Keratinocyte (primary cell): ENCODE measurements around the gene UNC13B. TPM values are rescaled to one million over a fixed set of nuclear protein-coding genes. Genes with fewer than 3 reads are reported as not detected.
A peak's percentile ranks its signal among the peaks of the same experiment; 100 is the strongest.

Experiments
- DNase-seq: peaks from one replicate; pipeline ENCODE4 v3.0.0-alpha.2; 2011; ENCODE audit warnings: low read depth, missing footprints, low spot score
- FAIRE-seq: peaks from 2 replicates; lab custom pipeline; 2011; peaks lifted over from hg19 to GRCh38; lab: Jason Lieb, UNC
- H2AFZ ChIP-seq: 2 replicates; pipeline ENCODE4 v1.6.0; 2012; ENCODE audit warnings: low read length, control low read depth, inconsistent platforms; ENCODE audit not compliant: control insufficient read depth
- H3K27ac ChIP-seq: 2 replicates; pipeline ENCODE4 v1.5.1; 2011; ENCODE audit warnings: low read length; ENCODE audit not compliant: control insufficient read depth, insufficient read depth
- H3K27me3 ChIP-seq: 3 replicates; pipeline ENCODE4 v1.6.0; 2011; ENCODE audit warnings: low read length; ENCODE audit not compliant: control insufficient read depth, insufficient read depth; ENCODE audit errors: extremely low read depth
- H3K36me3 ChIP-seq, 2 experiments: 2 replicates in 1 of 2; 3 replicates in 1 of 2; pipeline ENCODE4 v1.5.1; 2011; ENCODE audit warnings: low read length in 2 of 2, mild to moderate bottlenecking in 1 of 2; ENCODE audit not compliant: control insufficient read depth in 2 of 2, insufficient read depth in 2 of 2; ENCODE audit errors: extremely low read depth in 1 of 2
- H3K4me1 ChIP-seq: 3 replicates; pipeline ENCODE4 v1.5.1; 2011; ENCODE audit warnings: low read length; ENCODE audit not compliant: control insufficient read depth, insufficient read depth; ENCODE audit errors: extremely low read depth
- H3K4me2 ChIP-seq: 3 replicates; pipeline ENCODE4 v1.6.0; 2011; ENCODE audit warnings: low read depth, low read length; ENCODE audit not compliant: control insufficient read depth, insufficient read depth; ENCODE audit errors: extremely low read depth
- H3K4me3 ChIP-seq, 3 experiments: fragments of 200-600 bp in 1 of 3; sonication (generic) in 1 of 3; 2 replicates in 2 of 3; 3 replicates in 1 of 3; pipeline ENCODE4 v1.5.1; 2011 to 2016; ENCODE audit warnings: low read length in 3 of 3, mild to moderate bottlenecking in 3 of 3, control low read depth in 2 of 3, inconsistent platforms in 1 of 3, low read depth in 1 of 3, mixed read lengths in 1 of 3, mixed run types in 1 of 3, moderate library complexity in 1 of 3; ENCODE audit not compliant: control insufficient read depth in 2 of 3, insufficient read depth in 2 of 3; ENCODE audit errors: extremely low read depth in 1 of 3
- H3K79me2 ChIP-seq: 2 replicates; pipeline ENCODE4 v1.6.0; 2012; ENCODE audit warnings: low read length; ENCODE audit not compliant: control insufficient read depth, insufficient read depth
- H3K9ac ChIP-seq: 3 replicates; pipeline ENCODE4 v1.6.0; 2011; ENCODE audit warnings: low read length; ENCODE audit not compliant: control insufficient read depth, insufficient read depth; ENCODE audit errors: extremely low read depth
- H3K9me1 ChIP-seq: 3 replicates; pipeline ENCODE4 v1.6.0; 2011; ENCODE audit warnings: low read length; ENCODE audit not compliant: control insufficient read depth, insufficient read depth; ENCODE audit errors: extremely low read depth
- H3K9me3 ChIP-seq: 2 replicates; pipeline ENCODE4 v1.5.1; 2012; ENCODE audit warnings: low read depth, low read length; ENCODE audit not compliant: control insufficient read depth
- H4K20me1 ChIP-seq: 3 replicates; pipeline ENCODE4 v1.6.0; 2011; ENCODE audit warnings: low read length; ENCODE audit not compliant: control insufficient read depth, insufficient read depth; ENCODE audit errors: extremely low read depth
- EZH2 ChIP-seq: IDR thresholded peaks from one replicate; pipeline ENCODE4 v1.6.1; 2012; ENCODE audit warnings: inconsistent platforms, mild to moderate bottlenecking, low read length, moderate library complexity
- dilution Hi-C: fragments of 300-500 bp; cut with MboI; formaldehyde crosslinking; loops from one replicate; pipeline ENCODE4 v1.7.0; 2020; ENCODE audit warnings: low sequenced_read_pairs; ENCODE audit not compliant: extremely low pct_ligation_motif_present
- polyA plus RNA-seq, 5 experiments: library from polyadenylated mRNA; depleted of rRNA in 3 of 5; stranded (reverse) in 3 of 5; stranded (forward) in 1 of 5; unstranded in 1 of 5; fragments of >200 nt; gene quantifications; 1 replicate in 1 of 5; 2 replicates in 3 of 5; 3 replicates in 1 of 5; pipeline versions ENCODE4 v1.2.1 to v1.2.3, GENCODE V29; 2011 to 2012; ENCODE audit warnings: missing spikeins in 2 of 5, low read depth in 1 of 5, low replicate concordance in 1 of 5
- TF ChIP-seq, protein P1 (sequence below), 3 experiments: IDR thresholded peaks in 1 of 3; conservative IDR thresholded peaks in 1 of 3; optimal IDR thresholded peaks in 1 of 3; 2 replicates in 2 of 3; 3 replicates in 1 of 3; pipeline versions ENCODE3 to v1.5.1; 2011; ENCODE audit warnings: low read length in 3 of 3, mild to moderate bottlenecking in 3 of 3, moderate library complexity in 2 of 3, control low read depth in 1 of 3, inconsistent platforms in 1 of 3; ENCODE audit not compliant: insufficient read depth in 2 of 3; ENCODE audit errors: extremely low read depth in 1 of 3

UNC13B gene
- polyA plus RNA-seq, 1 donor (not counting 4 experiments of a cell fraction or from before 2014, with no cell fraction given), result 9.3 TPM

DNA sequence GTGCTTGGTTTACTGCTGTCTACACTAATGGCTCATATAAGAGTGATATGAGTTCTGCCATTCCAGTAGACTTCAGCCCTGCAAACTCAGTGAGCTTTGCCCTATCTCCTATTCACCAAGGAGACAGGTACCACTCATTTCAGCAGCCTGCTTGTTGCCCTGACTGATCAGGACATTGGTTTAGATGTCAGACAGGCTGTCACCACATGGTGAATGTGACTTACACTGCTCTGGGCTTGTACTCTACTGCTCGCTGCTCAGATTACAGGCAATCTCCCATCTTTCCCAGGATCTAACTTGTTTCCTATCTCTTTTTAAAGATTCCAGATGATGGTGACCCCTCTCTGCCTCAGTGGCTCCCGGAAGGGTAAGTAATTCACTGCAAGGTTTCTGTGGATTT is 204.8 kb downstream of the UNC13B start:
- TF ChIP-seq, protein P1, sequence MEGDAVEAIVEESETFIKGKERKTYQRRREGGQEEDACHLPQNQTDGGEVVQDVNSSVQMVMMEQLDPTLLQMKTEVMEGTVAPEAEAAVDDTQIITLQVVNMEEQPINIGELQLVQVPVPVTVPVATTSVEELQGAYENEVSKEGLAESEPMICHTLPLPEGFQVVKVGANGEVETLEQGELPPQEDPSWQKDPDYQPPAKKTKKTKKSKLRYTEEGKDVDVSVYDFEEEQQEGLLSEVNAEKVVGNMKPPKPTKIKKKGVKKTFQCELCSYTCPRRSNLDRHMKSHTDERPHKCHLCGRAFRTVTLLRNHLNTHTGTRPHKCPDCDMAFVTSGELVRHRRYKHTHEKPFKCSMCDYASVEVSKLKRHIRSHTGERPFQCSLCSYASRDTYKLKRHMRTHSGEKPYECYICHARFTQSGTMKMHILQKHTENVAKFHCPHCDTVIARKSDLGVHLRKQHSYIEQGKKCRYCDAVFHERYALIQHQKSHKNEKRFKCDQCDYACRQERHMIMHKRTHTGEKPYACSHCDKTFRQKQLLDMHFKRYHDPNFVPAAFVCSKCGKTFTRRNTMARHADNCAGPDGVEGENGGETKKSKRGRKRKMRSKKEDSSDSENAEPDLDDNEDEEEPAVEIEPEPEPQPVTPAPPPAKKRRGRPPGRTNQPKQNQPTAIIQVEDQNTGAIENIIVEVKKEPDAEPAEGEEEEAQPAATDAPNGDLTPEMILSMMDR (optimal IDR thresholded peaks at IDR 0.05 in 1 of 3, IDR thresholded peaks at IDR 0.05 in 1 of 3, conservative IDR thresholded peaks at IDR 0.05 in 1 of 3; ENCODE audit: extremely low read depth in 1 of 3, insufficient read depth in 2 of 3, low read length in 3 of 3), result no peak
- no peak for TF ChIP-seq EZH2
- no peaks in the 10 kb centered on the region for H3K27me3 ChIP-seq
- no peak overlapping the region for H3K27ac ChIP-seq
- FAIRE-seq, result no peak
- H3K4me3 ChIP-seq, result no peak overlapping the region
- no peaks in the 10 kb centered on the region for H3K9me3 ChIP-seq
- dilution Hi-C loops, result no loop called here
- no peaks in the 10 kb centered on the region for H3K79me2 ChIP-seq
- H3K9ac ChIP-seq, result no peak overlapping the region
- no peaks in the 10 kb centered on the region for H3K36me3 ChIP-seq
- no peak overlapping the region for H2AFZ ChIP-seq
- DNase-seq, result no peak
- H4K20me1 ChIP-seq, result no peaks in the 10 kb centered on the region
- H3K4me2 ChIP-seq, result no peak overlapping the region
- H3K9me1 ChIP-seq, result no peaks in the 10 kb centered on the region
- peaks cover 14% of the 10 kb centered on the region for H3K4me1 ChIP-seq

DNA sequence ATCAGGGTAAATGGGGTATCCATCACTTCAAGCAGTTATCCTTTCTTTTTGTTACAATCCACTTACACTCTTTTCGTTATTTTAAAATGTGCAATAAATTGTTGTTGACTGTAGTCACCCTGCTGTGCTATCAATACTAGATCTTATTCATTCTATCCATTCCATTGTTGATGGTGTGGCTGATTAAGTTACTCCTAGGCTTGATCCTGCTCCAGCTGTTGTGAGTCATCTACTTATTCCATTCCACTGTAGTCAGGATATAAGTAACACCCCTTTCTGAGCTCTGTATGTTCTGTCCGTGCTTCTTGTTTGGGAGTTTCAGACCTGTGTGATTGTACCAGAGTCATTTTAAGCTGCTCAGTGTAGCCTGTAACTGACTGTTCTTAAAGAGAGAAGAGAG is 205.6 kb downstream of the UNC13B start:
- Histone ChIP-seq H3K9ac (no peak overlapping the region), H3K79me2 (no peaks in the 10 kb centered on the region), H3K4me3 (no peak overlapping the region), H4K20me1 (no peaks in the 10 kb centered on the region), H3K4me1 (peaks cover 14% of the 10 kb centered on the region), H2AFZ (peak overlapping the region; percentile 1), H3K27ac (no peak overlapping the region), H3K9me1 (no peaks in the 10 kb centered on the region), H3K4me2 (peak overlapping the region; percentile 26), H3K9me3 (no peaks in the 10 kb centered on the region), H3K27me3 (no peaks in the 10 kb centered on the region), H3K36me3 (no peaks in the 10 kb centered on the region)
- DNase-seq (peak; percentile 52), FAIRE-seq (peak; percentile 93)
- dilution Hi-C loops, result no loop called here
- no peak for TF ChIP-seq EZH2
- TF ChIP-seq, protein P1 (optimal IDR thresholded peaks at IDR 0.05 in 1 of 3, IDR thresholded peaks at IDR 0.05 in 1 of 3, conservative IDR thresholded peaks at IDR 0.05 in 1 of 3; ENCODE audit: extremely low read depth in 1 of 3, insufficient read depth in 2 of 3, low read length in 3 of 3), result no peak
